ENCODE results near the gene UBAC2. TPM values are rescaled to one million over a fixed set of nuclear protein-coding genes. Genes with fewer than 3 reads are reported as not detected.

Gene UBAC2
- total RNA-seq, 1 donor from 2014 or later, result 59.8 TPM

GRCh38 chr13:99215184-99215830 is 14.7 kb downstream of the UBAC2 start:
- no peak for DNase-seq (ENCODE audit: low read depth, low spot score)
- Mint-ChIP-seq H3K4me1 (peaks cover 37% of the 10 kb centered on the region), H3K27ac (ENCODE audit: unreplicated experiment) (peak overlapping the region; percentile 88), H3K9me3 (no peaks in the 10 kb centered on the region), H3K27me3 (ENCODE audit: low read depth) (no peaks in the 10 kb centered on the region), H3K36me3 (ENCODE audit: low read depth) (peaks cover 2% of the 10 kb centered on the region), H3K4me3 (peak overlapping the region; percentile 60)
- no peak for TF ChIP-seq CTCF (conservative IDR thresholded peaks at IDR 0.05)

GRCh38 chr13:99217461-99218110 is 16.9 kb downstream of the UBAC2 start:
- no peak overlapping the region for H3K4me3 Mint-ChIP-seq
- DNase-seq (ENCODE audit: low read depth, low spot score), result no peak
- H3K4me1 Mint-ChIP-seq, result peaks cover 38% of the 10 kb centered on the region
- no peak for TF ChIP-seq CTCF (conservative IDR thresholded peaks at IDR 0.05)
- H3K27me3 Mint-ChIP-seq (ENCODE audit: low read depth), result no peaks in the 10 kb centered on the region
- peaks cover 12% of the 10 kb centered on the region for H3K36me3 Mint-ChIP-seq (ENCODE audit: low read depth)
- H3K27ac Mint-ChIP-seq (ENCODE audit: unreplicated experiment), result peak overlapping the region; percentile 91
- peaks cover 7% of the 10 kb centered on the region for H3K9me3 Mint-ChIP-seq

- no peak overlapping the region for H3K4me3 Mint-ChIP-seq
- peaks cover 10% of the 10 kb centered on the region for H3K9me3 Mint-ChIP-seq
- no peak overlapping the region for H3K27ac Mint-ChIP-seq (ENCODE audit: unreplicated experiment)
- H3K27me3 Mint-ChIP-seq (ENCODE audit: low read depth), result no peaks in the 10 kb centered on the region
- no peak for TF ChIP-seq CTCF (conservative IDR thresholded peaks at IDR 0.05)
- no peak for DNase-seq (ENCODE audit: low read depth, low spot score)
- H3K4me1 Mint-ChIP-seq, result peaks cover 38% of the 10 kb centered on the region
- H3K36me3 Mint-ChIP-seq (ENCODE audit: low read depth), result peaks cover 18% of the 10 kb centered on the region
These were observed 17.5 kb downstream of the UBAC2 start for GRCh38 chr13:99218126-99218525.

GRCh38 chr13:99218545-99218944 is 17.9 kb downstream of the UBAC2 start:
- TF ChIP-seq CTCF (conservative IDR thresholded peaks at IDR 0.05), result no peak
- DNase-seq (ENCODE audit: low read depth, low spot score), result no peak
- H3K27me3 Mint-ChIP-seq (ENCODE audit: low read depth), result no peaks in the 10 kb centered on the region
- H3K4me3 Mint-ChIP-seq, result no peak overlapping the region
- H3K27ac Mint-ChIP-seq (ENCODE audit: unreplicated experiment), result no peak overlapping the region
- H3K9me3 Mint-ChIP-seq, result peaks cover 12% of the 10 kb centered on the region
- H3K36me3 Mint-ChIP-seq (ENCODE audit: low read depth), result peaks cover 20% of the 10 kb centered on the region
- peaks cover 38% of the 10 kb centered on the region for H3K4me1 Mint-ChIP-seq

- Mint-ChIP-seq H3K27ac (ENCODE audit: unreplicated experiment) (no peak overlapping the region), H3K4me3 (no peak overlapping the region), H3K4me1 (peaks cover 40% of the 10 kb centered on the region), H3K36me3 (ENCODE audit: low read depth) (peaks cover 23% of the 10 kb centered on the region), H3K9me3 (peaks cover 12% of the 10 kb centered on the region), H3K27me3 (ENCODE audit: low read depth) (no peaks in the 10 kb centered on the region)
- TF ChIP-seq CTCF (conservative IDR thresholded peaks at IDR 0.05), result no peak
- no peak for DNase-seq (ENCODE audit: low read depth, low spot score)
These were observed 18.3 kb downstream of the UBAC2 start for GRCh38 chr13:99218969-99219368.

Measured in neural crest cell (in vitro differentiated cells).